ENCODE measurements around the gene WDR7. TPM values are rescaled to one million over a fixed set of nuclear protein-coding genes. Genes with fewer than 3 reads are reported as not detected.

Gene WDR7
- total and polyA plus RNA-seq, 2 of the 4 experiments (the other 2 are of a cell fraction): 3.7 to 23.3 TPM

GRCh38 chr18:56804395-56804794, 153.2 kb downstream of the WDR7 start:
- no peak overlapping the region for H3K4me3 ChIP-seq (ENCODE audit: insufficient read depth, low read depth, low read length)
- no peak overlapping the region for H2AK5ac ChIP-seq (ENCODE audit: low read depth, low read length)
- ATAC-seq (ENCODE audit: low read depth) (no peak), DNase-seq (no peak)
- peaks cover 0 to 5% of the 10 kb centered on the region in 2 experiments; a peak in 1 of 4 replicates for H3K79me1 ChIP-seq (ENCODE audit: low read depth in 1 of 2, low read length in 2 of 2)
- H3K56ac ChIP-seq (ENCODE audit: extremely low read depth, insufficient read depth, low read length): no peak overlapping the region
- H4K91ac ChIP-seq (ENCODE audit: insufficient read depth, low read depth, low read length): no peak overlapping the region
- H2BK15ac ChIP-seq (ENCODE audit: low read depth, low read length): no peak overlapping the region
- H4K5ac ChIP-seq (ENCODE audit: low read depth, low read length): no peak overlapping the region
- no peak overlapping the region for H2BK5ac ChIP-seq (ENCODE audit: low read depth, low read length, poor library complexity, severe bottlenecking)
- TF ChIP-seq SMC3 (IDR thresholded peaks at IDR 0.05; ENCODE audit: low read depth, low read length): no peak
- TF ChIP-seq CTCF (conservative IDR thresholded peaks at IDR 0.05; ENCODE audit: low read depth, low read length): no peak
- TF ChIP-seq POLR2A (IDR thresholded peaks at IDR 0.05; ENCODE audit: low read depth, low read length): no peak
- no peak for TF ChIP-seq ELK1 (IDR thresholded peaks at IDR 0.05; ENCODE audit: borderline replicate concordance, low read depth, low read length)
- TF ChIP-seq MAZ (IDR thresholded peaks at IDR 0.05; ENCODE audit: borderline replicate concordance, low read depth, low read length): no peak
- no peak for TF ChIP-seq BHLHE40 (IDR thresholded peaks at IDR 0.05; ENCODE audit: low read depth, low read length)
- no peak for TF ChIP-seq CHD1 (IDR thresholded peaks at IDR 0.05; ENCODE audit: low read depth, low read length)
- no peak for TF ChIP-seq RAD21 (IDR thresholded peaks at IDR 0.05; ENCODE audit: low read length)
- no peak for TF ChIP-seq MAFK (IDR thresholded peaks at IDR 0.05; ENCODE audit: low read depth, low read length)
- TF ChIP-seq MXI1 (IDR thresholded peaks at IDR 0.05; ENCODE audit: borderline replicate concordance, low read depth, low read length): no peak
- no peak for TF ChIP-seq FOS (IDR thresholded peaks at IDR 0.05; ENCODE audit: low read depth, low read length)
- TF ChIP-seq USF2 (IDR thresholded peaks at IDR 0.05; ENCODE audit: low read depth, low read length): no peak
- no peak for TF ChIP-seq RCOR1 (IDR thresholded peaks at IDR 0.05; ENCODE audit: insufficient replicate concordance, low read length)
- TF ChIP-seq RFX5 (IDR thresholded peaks at IDR 0.05; ENCODE audit: low read depth, low read length): no peak
- no peak for TF ChIP-seq NFE2L2 (IDR thresholded peaks at IDR 0.05; ENCODE audit: low read depth, low read length)
- TF ChIP-seq CEBPB (IDR thresholded peaks at IDR 0.05; ENCODE audit: low read depth, low read length): no peak
- H3K9ac ChIP-seq (ENCODE audit: low read depth, low read length): no peak overlapping the region
- no peak overlapping the region for H3K18ac ChIP-seq (ENCODE audit: low read depth, low read length)
- no peak overlapping the region for H2BK120ac ChIP-seq (ENCODE audit: low read depth, low read length)
- H4K20me1 ChIP-seq (ENCODE audit: insufficient read depth, low read length): no peaks in the 10 kb centered on the region
- no peaks in the 10 kb centered on the region for H3K9me3 ChIP-seq (ENCODE audit: control insufficient read depth, insufficient read depth, low read length)
- no peak overlapping the region for H3K27ac ChIP-seq (ENCODE audit: insufficient read depth, low read length)
- in situ Hi-C loops (cut with MboI; ENCODE audit: low sequenced_read_pairs): no loop called here
- H3K4me2 ChIP-seq (ENCODE audit: low read depth, low read length): no peak overlapping the region
- dilution Hi-C loops (cut with HindIII; ENCODE audit: low sequenced_read_pairs, unreplicated experiment): no loop called here
- POLR2A ChIA-PET (ENCODE audit: unreplicated experiment): no interaction called here
- H2BK20ac ChIP-seq (ENCODE audit: low read depth, low read length): no peak overlapping the region
- no TSS peak for BruUV-seq (replicated peaks)
- WGBS, 2 experiments (ENCODE audit: extremely low coverage in 2 of 2, insufficient read length in 1 of 2): no CpG with 5 or more reads among the region's 5 CpGs
- H4K8ac ChIP-seq (ENCODE audit: low read depth in 2 of 2, low read length in 2 of 2): no peak overlapping the region
- intact Hi-C loops (cut with micrococcal nuclease): no loop called here
- H3K9me1 ChIP-seq (ENCODE audit: insufficient read depth, low read length): no peaks in the 10 kb centered on the region
- H2AK9ac ChIP-seq (replicated peaks; ENCODE audit: low read depth, low read length, poor library complexity): no peak overlapping the region
- H3K27me3 ChIP-seq (ENCODE audit: control insufficient read depth, insufficient read depth, low read length): no peaks in the 10 kb centered on the region
- no peak overlapping the region for H3K4ac ChIP-seq (ENCODE audit: low read depth, low read length)
- CTCF ChIA-PET: no interaction called here
- H3K4me1 ChIP-seq (ENCODE audit: control insufficient read depth, insufficient read depth, low read length): no peaks in the 10 kb centered on the region
- H2AFZ ChIP-seq (replicated peaks; ENCODE audit: low read length, poor library complexity): no peak overlapping the region
- H3K36me3 ChIP-seq (ENCODE audit: control insufficient read depth, insufficient read depth, low read length): no peaks in the 10 kb centered on the region
- no peak overlapping the region for H3K14ac ChIP-seq (replicated peaks; ENCODE audit: low read depth, low read length)
- H3K23ac ChIP-seq (ENCODE audit: low read depth, low read length): no peak overlapping the region
